ENCODE results near the gene TEX22.

- no peak for TF ChIP-seq POLR2AphosphoS5 (IDR thresholded peaks at IDR 0.05; ENCODE audit: low read depth, low read length)
- TF ChIP-seq POLR2A (IDR thresholded peaks at IDR 0.05; ENCODE audit: low read depth, low read length) = no peak
Observed at GRCh38 chr14:105388110-105388951, 10.0 kb upstream of the TEX22 start.

All from GM12891 (cell line).